Measurements from ENCODE around the gene GLS.
"Not testable (repeated sequence)": the region's sequence is repeated elsewhere in the genome, so short reads cannot be mapped to it uniquely, and the experiment has no call there.

The GLS gene

DNA sequence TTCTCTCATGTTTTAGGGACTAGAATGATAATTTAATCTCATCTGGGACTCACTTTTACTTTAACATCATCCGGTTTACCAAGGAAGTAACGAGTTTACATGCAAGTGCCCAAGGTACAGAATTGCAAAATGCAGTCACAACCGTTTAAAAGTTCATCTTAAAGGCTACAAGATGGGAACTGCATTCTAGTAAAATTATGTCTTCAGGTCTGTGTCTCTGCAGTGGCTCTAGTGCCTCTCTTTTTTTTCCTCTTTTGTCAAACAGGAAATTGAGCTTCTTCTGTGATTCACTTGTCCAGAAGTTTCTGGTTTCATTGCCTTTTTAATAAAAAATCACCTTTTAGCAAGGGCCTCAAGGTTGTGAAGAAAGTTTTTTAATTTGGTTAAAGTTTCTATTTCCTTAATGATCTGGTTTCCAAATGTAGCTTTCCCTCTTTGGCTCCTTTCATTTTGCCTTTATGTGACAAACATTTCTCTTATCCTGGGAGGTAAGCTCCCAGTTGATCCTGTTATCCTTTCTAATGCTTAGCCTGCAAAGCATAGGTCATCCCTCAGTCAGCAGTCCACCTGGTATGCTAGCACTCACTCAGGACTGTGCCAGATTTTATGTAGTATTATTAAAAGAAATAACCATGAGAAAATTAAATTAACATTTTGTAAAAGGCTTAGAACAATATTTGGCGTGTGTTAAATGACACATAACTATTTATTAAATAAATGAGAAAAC lies 2.4 kb downstream of the GLS start:
- DNase-seq (ENCODE audit: extremely low read depth in 1 of 2, low read depth in 1 of 2) = no peak

DNA sequence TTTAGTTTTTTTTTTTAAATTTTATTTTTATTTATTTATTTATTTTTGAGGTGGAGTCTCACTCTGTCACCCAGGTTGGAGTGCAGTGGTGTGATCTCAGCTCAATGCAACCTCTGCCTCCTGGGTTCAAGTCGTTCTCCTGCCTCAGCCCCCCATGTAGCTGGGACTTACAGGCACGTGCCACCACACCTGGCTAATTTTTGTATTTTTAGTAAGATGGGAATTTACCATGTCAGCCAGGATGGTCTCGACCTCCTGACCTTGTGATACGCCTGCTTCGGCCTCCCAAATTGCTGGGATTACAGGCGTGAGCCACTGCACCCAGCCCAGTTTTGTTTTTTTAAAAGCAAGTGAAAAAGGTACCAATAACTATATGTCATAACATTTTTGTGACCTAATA lies 5.2 kb downstream of the GLS start:
- DNase-seq (ENCODE audit: extremely low read depth in 1 of 2, low read depth in 1 of 2) = not testable (repeated sequence)

DNA sequence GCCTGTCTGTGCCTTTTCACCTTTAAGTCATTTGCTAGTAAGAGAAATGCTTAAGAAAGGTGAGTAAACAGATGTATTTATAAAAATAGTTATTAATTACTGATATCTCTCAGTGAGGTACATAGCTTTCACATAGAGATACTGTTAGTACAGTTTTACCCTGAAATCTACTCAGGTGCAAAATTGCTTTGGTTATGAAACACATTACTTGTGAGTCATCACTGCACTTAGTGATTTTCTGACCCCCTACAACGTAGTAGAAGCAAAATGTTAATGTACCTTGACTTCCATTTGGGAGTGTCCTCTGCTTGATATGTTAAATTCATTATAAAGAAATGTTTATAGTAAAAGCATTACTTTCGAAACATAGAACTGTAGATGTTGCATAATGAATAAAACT lies 6.5 kb downstream of the GLS start:
- no peak for DNase-seq (ENCODE audit: extremely low read depth in 1 of 2, low read depth in 1 of 2)

DNA sequence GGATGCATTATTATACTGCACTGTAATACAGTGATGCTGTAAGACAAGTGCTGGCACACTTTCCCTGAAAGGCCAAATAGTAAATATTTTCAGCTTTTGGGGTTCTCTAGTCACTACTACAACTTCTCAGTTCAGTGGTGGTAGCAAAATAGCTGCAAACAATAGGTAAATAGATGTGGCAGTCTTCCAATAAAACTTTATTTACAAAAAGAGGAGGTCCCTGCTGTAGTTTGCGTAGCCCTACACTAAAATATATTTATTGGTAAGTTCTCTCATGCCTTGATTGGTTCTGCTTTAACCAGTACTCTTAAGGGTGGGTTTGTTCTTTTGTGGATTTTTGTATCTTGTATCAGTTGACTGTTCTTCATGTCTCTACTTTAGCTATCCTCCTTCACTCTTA lies 7.8 kb downstream of the GLS start:
- no peak for DNase-seq (ENCODE audit: extremely low read depth in 1 of 2, low read depth in 1 of 2)

DNA sequence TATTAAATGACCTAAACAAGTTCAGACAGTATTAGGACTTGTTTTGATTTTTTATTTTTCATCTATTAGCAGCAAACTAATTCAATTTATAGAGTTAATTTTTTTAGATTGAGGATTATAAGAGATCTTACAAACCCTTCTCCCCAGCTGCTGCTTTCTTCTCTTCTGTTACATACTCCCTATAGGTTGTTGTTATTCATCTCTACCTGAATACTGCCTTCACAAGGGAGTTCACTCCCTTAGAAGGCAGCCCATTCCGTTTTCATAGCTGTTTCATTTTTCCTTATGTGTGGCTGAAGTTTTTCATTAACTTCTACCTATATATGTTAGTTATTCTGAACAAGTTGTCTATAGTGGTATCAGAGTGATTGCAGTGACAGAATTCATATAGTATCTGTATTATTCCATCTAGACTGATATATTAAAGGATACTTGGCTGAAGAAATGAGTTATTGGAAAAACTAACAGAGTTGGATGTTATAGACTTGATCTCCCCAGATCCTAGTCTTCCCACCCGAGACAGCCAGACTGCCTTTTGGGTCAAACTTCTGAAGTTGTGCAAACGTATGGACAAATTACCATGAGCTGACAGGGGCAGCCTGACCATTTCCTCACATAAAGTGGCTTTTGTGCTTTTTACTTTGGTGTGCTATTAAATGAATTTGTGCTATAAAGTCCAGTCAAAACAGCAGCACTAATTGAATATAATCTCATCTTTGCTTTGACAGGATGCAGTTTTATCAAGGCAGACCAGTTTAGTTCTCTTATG lies 8.7 kb downstream of the GLS start:
- no peak for DNase-seq (ENCODE audit: extremely low read depth in 1 of 2, low read depth in 1 of 2)

DNA sequence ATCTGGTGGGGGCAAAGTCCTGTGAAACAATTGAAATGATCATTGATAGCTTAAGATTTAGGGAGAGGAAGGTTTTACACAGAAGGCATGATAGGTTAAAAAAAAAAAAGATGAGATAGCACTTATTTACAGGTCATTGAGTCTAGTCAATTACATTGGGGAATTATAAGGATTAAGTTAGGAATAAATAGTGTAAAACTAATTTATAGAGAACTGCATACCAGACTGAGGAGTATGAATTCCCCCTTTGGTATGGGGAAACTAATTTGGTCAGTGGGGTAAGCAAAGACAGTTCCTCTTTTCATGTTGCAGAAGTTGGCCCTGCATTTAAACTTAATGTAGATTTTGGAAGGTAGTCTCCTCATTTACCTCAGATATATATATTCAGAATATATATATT lies 10.8 kb downstream of the GLS start:
- no peak for DNase-seq (ENCODE audit: extremely low read depth in 1 of 2, low read depth in 1 of 2)

DNA sequence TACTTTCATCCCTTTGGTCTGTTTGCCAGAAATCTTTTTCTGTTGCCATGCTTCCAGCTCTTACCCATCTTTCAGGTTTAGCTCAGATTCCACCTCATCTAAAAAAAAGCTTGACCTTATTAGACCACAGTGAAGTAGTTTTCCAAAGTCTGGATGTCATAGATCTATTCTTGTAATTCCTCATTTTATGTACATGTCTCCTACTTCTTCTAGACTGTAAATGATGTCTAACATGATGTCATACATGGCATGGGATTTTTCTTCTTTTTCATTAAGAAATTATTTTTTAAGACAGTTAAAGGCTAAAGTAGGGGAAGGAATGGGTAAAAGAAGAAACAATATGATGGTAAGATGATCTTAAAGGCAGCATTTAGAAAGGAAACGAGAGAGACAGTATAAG lies 11.3 kb downstream of the GLS start:
- DNase-seq (ENCODE audit: extremely low read depth in 1 of 2, low read depth in 1 of 2) = no peak

DNA sequence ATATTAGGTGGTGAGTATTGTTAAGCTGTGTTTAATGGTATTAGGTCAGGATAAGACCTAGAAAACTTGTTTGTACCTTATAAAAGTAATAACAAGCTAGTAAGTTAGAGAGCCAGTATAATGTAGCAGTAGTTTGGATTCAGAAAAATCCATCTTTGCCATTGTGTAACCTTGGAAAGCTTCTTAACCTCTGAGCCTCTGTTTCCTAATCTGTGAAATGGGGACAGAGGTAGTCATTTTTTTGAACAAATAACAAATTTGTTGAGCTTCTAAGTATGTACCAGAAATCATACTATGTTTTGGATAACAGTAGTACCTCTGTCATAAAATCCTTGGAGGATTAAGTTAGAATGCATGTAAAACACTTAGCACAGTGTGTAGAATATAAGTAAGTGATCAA lies 12.5 kb downstream of the GLS start:
- no peak for DNase-seq (ENCODE audit: extremely low read depth in 1 of 2, low read depth in 1 of 2)

DNA sequence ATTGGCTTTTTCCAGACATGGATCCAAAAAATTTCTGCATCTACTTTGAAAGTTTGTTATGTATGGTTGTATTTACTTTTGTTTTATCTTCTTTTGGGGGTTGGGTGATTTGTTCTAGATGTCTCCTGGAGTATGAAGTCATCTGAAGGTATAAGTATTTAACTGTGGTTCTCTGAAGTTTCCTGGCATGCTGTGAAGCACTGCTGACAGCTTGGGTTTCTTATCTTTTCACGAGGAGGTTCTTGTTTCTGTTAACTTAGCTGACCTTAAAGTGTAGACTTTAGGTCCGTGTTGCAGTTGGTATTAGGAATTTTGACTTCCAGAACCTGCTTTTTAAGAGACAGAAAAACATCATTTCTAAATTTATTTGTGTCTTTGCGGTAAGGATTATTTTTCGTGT lies 15.9 kb downstream of the GLS start:
- DNase-seq (ENCODE audit: extremely low read depth in 1 of 2, low read depth in 1 of 2) = no peak

DNA sequence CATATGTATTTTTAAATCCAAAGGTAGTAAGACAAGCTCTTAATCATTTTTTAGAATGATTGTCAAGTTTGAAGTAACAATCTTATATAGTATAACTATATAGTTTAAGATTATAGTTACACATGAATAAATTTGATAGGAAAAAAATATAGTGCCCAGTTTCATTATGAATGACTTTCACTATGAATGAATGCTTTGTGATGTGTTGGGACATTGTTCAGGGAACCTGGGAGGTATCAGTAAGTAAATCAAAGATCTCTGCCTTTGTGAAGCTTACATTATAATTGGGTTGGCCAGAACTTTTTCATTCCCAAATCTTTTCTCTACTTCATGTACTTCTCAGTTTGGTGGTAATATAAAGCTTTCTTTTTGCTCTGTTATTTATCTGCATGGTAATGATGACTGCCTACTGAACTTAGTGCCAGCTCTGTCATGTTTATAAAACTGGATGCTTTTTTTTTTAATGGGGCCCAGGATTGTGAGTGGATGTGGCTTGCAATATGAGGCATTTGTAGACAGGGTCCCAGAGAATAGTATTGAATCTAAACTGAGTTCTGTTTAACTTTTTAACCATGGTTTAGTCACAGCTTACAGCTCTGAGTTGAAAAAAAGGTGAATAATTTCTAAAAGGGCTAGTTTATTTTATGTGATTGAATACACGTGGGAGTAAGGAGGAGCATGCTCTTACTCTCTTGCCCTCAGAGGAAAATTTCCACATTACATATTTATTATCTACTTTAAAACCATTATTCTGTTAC lies 23.3 kb downstream of the GLS start:
- DNase-seq (ENCODE audit: extremely low read depth in 1 of 2, low read depth in 1 of 2) = no peak

DNA sequence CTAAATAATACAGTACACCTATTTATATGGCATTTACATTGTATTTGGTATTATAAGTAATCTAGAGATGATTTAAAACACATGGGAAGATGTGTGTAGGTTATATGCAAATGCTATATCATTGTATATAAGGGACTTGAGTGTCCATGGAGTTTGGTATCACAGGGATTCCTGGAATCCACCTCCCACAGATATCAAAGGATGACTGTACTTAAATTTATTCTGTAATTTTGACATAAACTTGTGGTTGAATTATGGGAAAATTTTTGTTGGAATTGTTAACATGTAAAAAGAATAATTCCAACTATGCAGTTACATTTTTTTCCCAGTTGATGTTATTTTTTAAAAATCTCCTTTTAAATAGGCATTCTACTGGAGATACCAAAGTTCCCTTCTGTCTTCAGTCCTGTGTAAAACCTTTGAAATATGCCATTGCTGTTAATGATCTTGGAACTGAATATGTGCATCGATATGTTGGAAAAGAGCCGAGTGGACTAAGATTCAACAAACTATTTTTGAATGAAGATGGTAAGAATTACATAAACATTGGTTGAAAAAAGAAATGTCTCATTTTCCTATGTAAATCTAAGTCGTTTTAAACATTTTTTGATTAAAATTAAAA lies 24.1 kb downstream of the GLS start:
- DNase-seq (ENCODE audit: extremely low read depth in 1 of 2, low read depth in 1 of 2) = no peak

DNA sequence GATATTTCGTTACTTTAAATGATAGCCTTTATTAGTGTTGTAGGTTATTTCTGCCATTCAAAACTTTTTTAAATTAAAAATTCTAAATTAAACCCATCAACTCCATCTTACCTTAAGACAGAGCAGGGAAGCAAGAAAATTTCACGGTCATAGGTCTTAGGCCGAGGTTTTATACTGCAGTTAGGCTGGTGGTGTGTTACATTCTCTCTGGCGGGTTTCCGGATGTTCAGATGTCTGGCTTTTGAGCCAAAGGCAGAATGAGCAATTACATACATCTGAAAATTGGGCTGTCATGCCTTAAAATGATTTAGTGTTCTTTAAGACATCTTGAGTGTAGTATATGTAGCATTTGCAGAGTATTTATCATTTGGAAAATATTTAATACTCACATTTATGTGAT lies 27.9 kb downstream of the GLS start:
- DNase-seq (ENCODE audit: extremely low read depth in 1 of 2, low read depth in 1 of 2) = no peak

DNA sequence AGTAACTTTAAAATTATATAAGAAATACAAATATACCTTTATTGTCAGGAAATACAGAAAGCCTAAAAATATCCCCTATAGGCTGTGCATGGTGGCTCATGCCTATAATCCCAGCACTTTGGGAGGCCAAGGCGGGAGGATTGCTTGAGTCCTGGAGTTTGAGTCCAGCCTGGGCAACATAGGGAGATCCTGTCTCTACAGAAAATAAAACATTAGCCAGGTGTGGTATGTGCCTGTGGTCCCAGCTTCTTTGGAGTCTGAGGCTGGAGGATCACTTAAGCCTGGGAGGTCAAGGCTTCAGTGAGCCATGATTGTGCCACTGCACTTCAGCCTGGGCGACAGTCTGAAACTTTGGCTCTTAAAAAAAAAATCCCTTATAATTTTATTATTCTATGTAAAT lies 29.1 kb downstream of the GLS start:
- no peak for DNase-seq (ENCODE audit: extremely low read depth in 1 of 2, low read depth in 1 of 2)

DNA sequence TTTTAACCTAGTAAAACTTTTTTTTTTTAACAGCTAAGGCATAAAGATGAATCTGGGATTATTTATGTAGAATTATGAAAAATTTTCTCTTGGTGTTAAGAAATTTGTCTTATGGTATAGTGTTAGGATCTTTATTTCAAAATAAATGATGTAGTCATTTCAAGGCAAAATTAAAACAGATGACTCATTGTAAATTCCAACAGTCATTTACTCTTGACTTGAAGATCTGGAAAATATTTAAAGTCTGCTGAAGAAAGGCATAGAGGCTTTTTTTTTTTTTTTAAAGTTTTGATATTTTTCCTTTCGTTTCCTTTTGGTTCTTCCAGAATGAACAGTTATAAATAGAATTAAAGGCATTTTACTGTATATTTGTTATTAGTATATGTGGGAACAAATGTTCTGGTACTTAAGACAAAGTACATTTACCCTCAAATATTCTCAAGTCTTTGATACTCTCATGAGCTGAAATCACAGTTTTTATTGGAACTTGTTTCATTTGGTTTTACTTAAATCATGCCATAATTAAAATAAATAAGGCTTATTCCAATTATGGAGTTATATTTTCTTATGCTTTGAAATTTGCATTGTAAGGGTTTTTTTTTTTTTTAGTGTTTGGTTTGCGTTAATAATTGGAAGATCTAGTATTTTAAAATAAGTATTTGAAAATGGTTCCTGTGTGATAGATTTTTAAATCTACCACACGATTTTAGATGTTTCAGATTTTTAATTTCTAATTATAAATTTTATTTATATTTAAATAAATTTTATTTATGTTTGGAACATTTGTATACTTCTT lies 29.9 kb downstream of the GLS start:
- no peak for DNase-seq (ENCODE audit: extremely low read depth in 1 of 2, low read depth in 1 of 2)

DNA sequence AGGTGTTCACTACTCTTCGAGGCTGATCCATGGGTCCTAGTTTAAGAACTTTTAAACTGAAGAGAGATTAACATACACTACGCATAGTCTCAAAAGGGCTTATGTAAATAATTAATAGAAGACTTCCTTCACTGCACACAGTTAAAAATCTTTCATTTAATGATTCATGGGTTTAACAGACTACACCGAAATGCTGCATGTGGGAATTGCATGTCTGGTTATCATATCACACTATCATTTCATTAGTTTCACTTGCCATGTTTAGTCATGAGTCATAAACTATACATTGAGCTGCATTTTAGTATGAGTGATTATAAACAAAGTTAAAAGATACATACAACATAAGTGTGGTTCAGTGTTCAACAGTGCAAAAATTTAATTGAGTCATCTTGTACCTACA lies 31.2 kb downstream of the GLS start:
- DNase-seq (ENCODE audit: extremely low read depth in 1 of 2, low read depth in 1 of 2) = no peak

DNA sequence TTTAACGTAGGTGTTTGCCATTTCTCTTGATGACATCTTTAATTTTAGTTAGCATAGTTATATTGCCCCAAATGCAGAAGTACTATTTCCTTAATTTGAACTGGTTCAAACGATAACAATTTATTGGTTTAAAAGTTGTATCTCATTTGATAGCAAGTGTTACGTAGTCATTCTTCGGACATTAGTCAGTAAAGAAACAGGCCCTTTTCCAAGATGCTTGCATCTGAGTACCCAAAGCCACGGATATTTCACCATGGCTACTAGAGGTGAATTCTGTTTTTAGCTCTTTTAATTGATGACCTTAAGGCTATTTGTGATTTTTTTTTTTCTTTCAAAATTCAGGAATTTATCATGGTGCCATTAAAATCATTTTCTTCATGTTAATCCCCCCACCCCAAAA lies 32.1 kb downstream of the GLS start:
- DNase-seq (ENCODE audit: extremely low read depth in 1 of 2, low read depth in 1 of 2) = no peak

DNA sequence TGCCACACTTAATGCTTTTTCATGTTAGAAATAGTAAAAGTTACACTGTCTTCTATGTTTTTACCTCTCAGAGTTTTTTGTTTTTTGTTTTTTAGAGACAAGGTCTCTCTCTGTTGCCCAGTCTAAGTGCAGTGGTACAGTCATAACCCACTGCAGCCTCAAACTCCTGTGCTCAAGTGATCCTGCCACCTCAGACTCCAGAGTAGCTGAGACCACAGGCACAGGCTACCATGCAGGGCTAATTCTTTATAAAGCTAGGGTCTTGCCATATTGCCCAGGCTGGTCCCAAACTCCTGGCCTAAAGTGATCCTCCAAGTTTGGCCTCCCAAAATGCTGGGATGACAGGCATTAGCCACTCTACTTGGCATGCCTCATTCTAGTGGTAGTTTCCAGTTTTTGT lies 33.1 kb downstream of the GLS start:
- no peak for DNase-seq (ENCODE audit: extremely low read depth in 1 of 2, low read depth in 1 of 2)

DNA sequence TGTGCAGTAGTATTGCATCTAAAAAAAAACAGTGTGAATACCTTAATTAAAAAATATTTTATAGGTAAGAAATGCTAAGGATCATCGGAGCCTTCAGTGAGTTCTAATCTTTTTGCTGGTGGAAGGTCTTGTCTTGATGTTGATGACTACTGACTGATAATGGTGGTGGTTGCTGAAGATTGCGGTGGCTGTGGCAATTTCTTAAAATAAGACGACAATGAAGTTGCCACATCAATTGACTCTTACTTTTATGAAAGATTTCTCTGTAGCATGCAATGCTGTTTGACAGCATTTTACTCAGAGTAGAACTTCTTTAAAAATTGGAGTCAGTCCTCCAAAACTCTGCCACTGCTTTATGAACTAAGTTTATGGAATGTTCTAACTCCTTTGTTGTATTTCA lies 36.2 kb downstream of the GLS start:
- no peak for DNase-seq (ENCODE audit: extremely low read depth in 1 of 2, low read depth in 1 of 2)

DNA sequence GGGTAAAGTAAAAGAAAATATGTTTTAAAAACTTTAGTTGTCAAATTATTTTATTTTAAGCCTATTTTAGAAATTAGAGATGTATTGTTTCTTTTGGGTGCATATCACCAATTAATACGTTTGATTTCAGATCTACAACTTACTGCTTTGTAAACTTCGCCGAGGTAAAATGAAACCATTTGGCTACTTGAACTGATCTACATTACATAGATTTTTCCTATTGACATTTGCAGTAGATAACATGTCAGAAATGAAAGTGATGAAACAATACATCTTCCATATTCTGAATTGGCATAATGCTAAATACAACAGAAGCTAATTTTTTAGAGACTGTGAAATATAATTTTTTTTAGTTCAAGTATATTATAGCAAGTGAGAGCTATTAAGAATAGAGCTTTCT lies 39.5 kb downstream of the GLS start:
- DNase-seq (ENCODE audit: extremely low read depth in 1 of 2, low read depth in 1 of 2) = no peak

DNA sequence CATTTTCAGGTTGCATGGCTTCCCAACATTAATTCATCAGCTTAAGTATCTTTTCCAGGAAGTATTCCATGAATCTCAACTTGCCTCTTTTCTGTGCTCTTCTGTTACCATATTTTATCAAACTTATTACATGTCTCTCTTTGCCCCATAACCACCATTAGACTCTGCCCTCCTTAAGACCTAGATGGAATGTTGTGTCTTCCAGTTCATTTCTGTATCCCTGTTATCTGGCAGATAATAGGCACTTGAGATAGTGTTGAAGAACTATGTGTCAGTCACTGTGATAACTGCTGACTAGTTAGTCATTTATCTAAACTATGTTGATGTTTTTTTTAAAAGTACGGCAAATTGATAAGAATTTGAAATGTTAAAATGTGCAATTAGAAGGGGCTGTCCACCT lies 41.8 kb downstream of the GLS start:
- DNase-seq (ENCODE audit: extremely low read depth in 1 of 2, low read depth in 1 of 2) = no peak

DNA sequence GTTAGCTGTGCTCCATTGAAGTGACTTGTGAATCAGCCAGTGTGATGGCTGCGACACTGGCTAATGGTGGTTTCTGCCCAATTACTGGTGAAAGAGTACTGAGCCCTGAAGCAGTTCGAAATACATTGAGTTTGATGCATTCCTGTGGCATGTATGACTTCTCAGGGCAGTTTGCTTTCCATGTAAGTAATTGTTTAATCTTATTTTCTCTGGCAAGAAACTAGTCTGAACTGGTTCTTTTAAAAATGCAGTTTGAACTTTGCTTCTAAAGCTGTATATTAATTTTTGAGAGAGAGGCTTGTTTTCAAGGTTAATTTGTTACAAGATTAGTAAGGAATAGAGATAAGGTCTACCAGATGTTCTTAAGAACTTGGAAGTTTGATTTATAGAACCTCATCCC lies 46.7 kb downstream of the GLS start:
- DNase-seq (ENCODE audit: extremely low read depth in 1 of 2, low read depth in 1 of 2) = no peak

Measured in activated CD8-positive, alpha-beta memory T cell treated with anti-CD3 and anti-CD28 coated beads for 1 hour (primary cell).